PC-3 (cell line): ENCODE data around the gene BCKDHA. TPM values are rescaled to one million over a fixed set of nuclear protein-coding genes. Genes with fewer than 3 reads are reported as not detected.

ENCODE experiments used
- ATAC-seq: fragments of 200-7000 bp; cut with Tn5 transposase; 2 replicates; pipeline ENCODE4 v1.9.1; 2020; ENCODE audit warnings: mild to moderate bottlenecking, moderate library complexity
- BruUV-seq: library from RNA; stranded (reverse); fragments of 400-500 nt; replicated peaks from 2 replicates; lab custom pipeline; 2021; lab: Mats Ljungman, UMichigan
- CTCF ChIA-PET: fragments of 300-600 bp; sonication (Branson Sonifier 250); formaldehyde crosslinking; loops from one replicate; lab custom pipeline; 2022; ENCODE audit warnings: antibody characterized with exemption; lab: Charles Lee
- POLR2A ChIA-PET: fragments of 300-600 bp; sonication (Branson Sonifier 250); formaldehyde crosslinking; loops from one replicate; lab custom pipeline; 2022; ENCODE audit warnings: antibody characterized with exemption; ENCODE audit not compliant: unreplicated experiment; lab: Charles Lee
- DNase-seq: peaks from one replicate; pipeline ENCODE4 v3.0.0-alpha.2; 2015
- H2AFZ ChIP-seq: fragments of 300-600 bp; sonication (generic); 2 replicates; pipeline ENCODE4 v1.6.0; 2016; ENCODE audit warnings: antibody characterized with exemption, low read length
- H3F3A ChIP-seq: fragments of 300-600 bp; sonication (generic); one replicate; pipeline ENCODE4 v1.6.0; 2017; ENCODE audit warnings: antibody characterized with exemption, low read length, control low read depth, mild to moderate bottlenecking; ENCODE audit not compliant: unreplicated experiment
- H3K27ac ChIP-seq: fragments of 300-600 bp; sonication (generic); 2 replicates; pipeline ENCODE4 v1.5.1; 2016; ENCODE audit warnings: mild to moderate bottlenecking, low read length
- H3K27me3 ChIP-seq: fragments of 300-600 bp; sonication (generic); 2 replicates; pipeline ENCODE4 v1.6.1; 2016; ENCODE audit warnings: low read length, mixed read lengths
- H3K36me3 ChIP-seq: fragments of 300-600 bp; sonication (generic); 2 replicates; pipeline ENCODE4 v1.6.1; 2016; ENCODE audit warnings: low read depth, mixed run types, low read length, mixed read lengths
- H3K4me1 ChIP-seq: fragments of 300-600 bp; sonication (generic); 2 replicates; pipeline ENCODE4 v1.5.1; 2016; ENCODE audit warnings: low read length; ENCODE audit not compliant: insufficient read depth
- H3K4me2 ChIP-seq: fragments of 300-600 bp; sonication (generic); 2 replicates; pipeline ENCODE4 v1.6.0; 2016; ENCODE audit warnings: low read length
- H3K4me3 ChIP-seq: fragments of 300-600 bp; sonication (generic); 2 replicates; pipeline ENCODE4 v1.5.1; 2016; ENCODE audit warnings: mild to moderate bottlenecking, low read length, mixed read lengths
- H3K79me2 ChIP-seq: fragments of 300-600 bp; sonication (generic); 2 replicates; pipeline ENCODE4 v1.6.1; 2017; ENCODE audit warnings: low read length, mixed read lengths
- H3K9ac ChIP-seq: fragments of 300-600 bp; sonication (generic); 2 replicates; pipeline ENCODE4 v1.6.0; 2016; ENCODE audit warnings: mild to moderate bottlenecking, low read length
- H3K9me2 ChIP-seq: fragments of 300-600 bp; sonication (generic); replicated peaks from 2 replicates; pipeline ENCODE4 v1.6.1; 2016; ENCODE audit warnings: mixed run types, low read length, mixed read lengths
- H3K9me3 ChIP-seq: fragments of 300-600 bp; sonication (generic); 2 replicates; pipeline ENCODE4 v1.6.1; 2016; ENCODE audit warnings: low read length, mixed read lengths
- H4K20me1 ChIP-seq: fragments of 300-600 bp; sonication (generic); 2 replicates; pipeline ENCODE4 v1.6.1; 2016; ENCODE audit warnings: low read length, mixed read lengths
- EZH2 ChIP-seq: fragments of 300-600 bp; sonication (generic); IDR thresholded peaks from one replicate; pipeline ENCODE4 v1.6.1; 2017; ENCODE audit warnings: antibody characterized with exemption, mild to moderate bottlenecking, low read length; ENCODE audit not compliant: unreplicated experiment
- EZH2phosphoT487 ChIP-seq: fragments of 300-600 bp; sonication (generic); IDR thresholded peaks from 2 replicates; pipeline ENCODE4 v1.6.1; 2018; ENCODE audit warnings: mild to moderate bottlenecking, antibody characterized with exemption, low read length, borderline replicate concordance
- intact Hi-C: fragments of 100-400 bp; cut with micrococcal nuclease; formaldehyde crosslinking; loops from 2 replicates; pipeline ENCODE4 v1.9.0; 2023
- total RNA-seq: library from RNA; depleted of rRNA; stranded (reverse); fragments of >200 nt; gene quantifications from 2 replicates; pipeline ENCODE4 v1.2.3, GENCODE V29; 2014
- TF ChIP-seq, protein P1 (sequence below): fragments of 300-600 bp; sonication (generic); conservative IDR thresholded peaks from 2 replicates; pipeline ENCODE4 v1.5.1; 2017; ENCODE audit warnings: antibody characterized with exemption, low read depth, mild to moderate bottlenecking, low read length

BCKDHA gene
- total RNA-seq, 1 experiment from 2014 or later, result 49.2 TPM

DNA sequence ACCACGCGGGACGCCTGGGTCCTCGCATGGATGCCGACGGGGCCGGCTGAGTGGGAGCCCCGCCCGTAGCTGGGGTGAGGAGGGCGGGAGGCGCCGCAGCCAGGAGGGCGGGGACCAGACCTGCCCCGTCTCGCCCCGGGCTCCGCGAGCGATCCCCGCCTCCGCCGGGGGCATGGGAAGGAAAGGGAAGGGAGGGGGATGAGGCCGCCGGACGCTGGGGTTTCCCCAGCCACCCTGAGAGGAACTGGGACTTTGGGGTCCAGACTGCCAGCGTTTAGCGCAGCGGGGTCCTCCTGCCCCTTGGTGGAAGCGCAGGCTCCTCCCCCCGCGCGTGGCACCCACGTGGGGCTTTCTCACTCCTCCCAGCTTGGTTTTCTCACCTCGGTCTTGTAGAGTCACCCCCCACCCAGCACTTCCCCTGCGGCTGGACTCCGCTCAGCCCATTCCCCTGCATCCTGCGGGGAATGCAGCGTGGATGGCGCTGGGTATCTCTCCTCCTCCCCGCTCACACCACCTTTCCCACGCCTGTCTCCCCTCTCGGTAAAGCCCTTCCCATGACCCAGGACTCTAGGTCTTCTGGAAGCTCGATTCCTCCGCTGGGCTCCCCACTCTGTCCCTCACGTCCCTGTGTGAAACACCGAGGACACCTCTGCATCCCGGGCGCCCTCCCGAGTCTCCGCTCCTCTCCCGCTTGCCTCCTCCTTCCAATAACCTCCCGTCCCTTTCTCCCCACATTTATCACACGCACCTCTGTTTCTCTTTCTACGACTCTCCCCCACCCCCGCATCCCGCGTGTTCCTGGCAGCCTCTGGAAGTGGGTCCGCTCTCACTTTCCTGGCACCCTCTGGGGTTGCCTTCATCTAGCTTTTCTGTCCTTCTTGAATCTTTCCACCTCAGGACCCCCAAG is 46.0 kb upstream of the BCKDHA start:
- CTCF ChIA-PET, result interaction anchor here (1.3 to 1.5 kb wide), 2 partner anchors 30 to 41 kb away, joined by 3 to 6 read pairs; partner anchors contain the start of gene CCDC97

DNA sequence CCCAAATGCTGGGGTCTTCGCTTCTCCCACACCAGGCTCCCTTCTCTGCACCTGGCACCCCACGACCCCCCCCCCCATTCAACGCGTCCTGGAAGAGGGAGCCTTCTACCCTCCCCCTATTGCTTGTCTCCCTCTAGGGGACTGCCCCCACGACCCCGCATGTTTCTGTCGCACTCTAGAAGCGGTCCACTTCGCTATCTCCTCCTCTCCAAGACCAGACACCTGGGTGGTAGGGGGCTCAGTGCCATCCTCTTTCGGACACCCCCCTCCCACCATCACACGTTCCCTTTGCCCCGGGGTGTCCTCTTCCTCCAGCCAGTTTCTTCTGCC is 45.4 kb upstream of the BCKDHA start:
- 0 out of 2 replicates have a peak, but pooled peaks cover 4% of the 10 kb centered on the region for H3K4me1 ChIP-seq
- no peaks in the 10 kb centered on the region for H3K9me3 ChIP-seq
- peak overlapping the region; percentile 69 for H2AFZ ChIP-seq
- ATAC-seq (no peak), DNase-seq (no peak)
- no peaks in the 10 kb centered on the region for H3F3A ChIP-seq
- CTCF ChIA-PET, result interaction anchor here (1.3 to 1.5 kb wide), 3 partner anchors 30 to 57 kb away, joined by 3 to 6 read pairs (median 5); partner anchors contain the start of gene CCDC97
- H4K20me1 ChIP-seq, result no peaks in the 10 kb centered on the region
- H3K27ac ChIP-seq, result no peak overlapping the region
- peaks cover 40% of the 10 kb centered on the region for H3K79me2 ChIP-seq
- H3K9me2 ChIP-seq, result no peaks in the 10 kb centered on the region
- H3K27me3 ChIP-seq, result no peaks in the 10 kb centered on the region
- peak overlapping the region; percentile 94 for H3K4me2 ChIP-seq
- BruUV-seq, result no TSS peak
- no peaks in the 10 kb centered on the region for H3K36me3 ChIP-seq
- POLR2A ChIA-PET, result no interaction called here
- H3K9ac ChIP-seq, result peak overlapping the region; percentile 74
- peak overlapping the region; percentile 86 for H3K4me3 ChIP-seq
- intact Hi-C loops, result no loop called here
- TF ChIP-seq EZH2phosphoT487 (no peak), EZH2 (no peak)
- TF ChIP-seq, protein P1, sequence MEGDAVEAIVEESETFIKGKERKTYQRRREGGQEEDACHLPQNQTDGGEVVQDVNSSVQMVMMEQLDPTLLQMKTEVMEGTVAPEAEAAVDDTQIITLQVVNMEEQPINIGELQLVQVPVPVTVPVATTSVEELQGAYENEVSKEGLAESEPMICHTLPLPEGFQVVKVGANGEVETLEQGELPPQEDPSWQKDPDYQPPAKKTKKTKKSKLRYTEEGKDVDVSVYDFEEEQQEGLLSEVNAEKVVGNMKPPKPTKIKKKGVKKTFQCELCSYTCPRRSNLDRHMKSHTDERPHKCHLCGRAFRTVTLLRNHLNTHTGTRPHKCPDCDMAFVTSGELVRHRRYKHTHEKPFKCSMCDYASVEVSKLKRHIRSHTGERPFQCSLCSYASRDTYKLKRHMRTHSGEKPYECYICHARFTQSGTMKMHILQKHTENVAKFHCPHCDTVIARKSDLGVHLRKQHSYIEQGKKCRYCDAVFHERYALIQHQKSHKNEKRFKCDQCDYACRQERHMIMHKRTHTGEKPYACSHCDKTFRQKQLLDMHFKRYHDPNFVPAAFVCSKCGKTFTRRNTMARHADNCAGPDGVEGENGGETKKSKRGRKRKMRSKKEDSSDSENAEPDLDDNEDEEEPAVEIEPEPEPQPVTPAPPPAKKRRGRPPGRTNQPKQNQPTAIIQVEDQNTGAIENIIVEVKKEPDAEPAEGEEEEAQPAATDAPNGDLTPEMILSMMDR, result no peak

More for the DNA sequence above, 46.0 kb upstream of the BCKDHA start:
- Histone ChIP-seq H3K27me3 (no peaks in the 10 kb centered on the region), H3K79me2 (peaks cover 40% of the 10 kb centered on the region), H3K4me1 (0 out of 2 replicates have a peak, but pooled peaks cover 4% of the 10 kb centered on the region), H2AFZ (peak overlapping the region; percentile 69), H3K9me3 (no peaks in the 10 kb centered on the region), H3K9me2 (no peaks in the 10 kb centered on the region), H4K20me1 (no peaks in the 10 kb centered on the region), H3K4me3 (peak overlapping the region; percentile 86), H3K4me2 (peak overlapping the region; percentile 94), H3F3A (no peaks in the 10 kb centered on the region), H3K9ac (peak overlapping the region; percentile 74), H3K36me3 (no peaks in the 10 kb centered on the region), H3K27ac (no peak overlapping the region)
- intact Hi-C loops, result loop anchor here (2.0 kb wide), 1 partner anchor 25 kb away; no protein-coding TSS in a partner anchor
- no TSS peak for BruUV-seq
- ATAC-seq, result peak; percentile 43
- TF ChIP-seq EZH2, result no peak
- POLR2A ChIA-PET, result interaction anchor here (0.6 kb wide), 1 partner anchor 46 kb away, joined by 3 read pairs; no protein-coding TSS in a partner anchor
- DNase-seq, result peak; percentile 35

DNA sequence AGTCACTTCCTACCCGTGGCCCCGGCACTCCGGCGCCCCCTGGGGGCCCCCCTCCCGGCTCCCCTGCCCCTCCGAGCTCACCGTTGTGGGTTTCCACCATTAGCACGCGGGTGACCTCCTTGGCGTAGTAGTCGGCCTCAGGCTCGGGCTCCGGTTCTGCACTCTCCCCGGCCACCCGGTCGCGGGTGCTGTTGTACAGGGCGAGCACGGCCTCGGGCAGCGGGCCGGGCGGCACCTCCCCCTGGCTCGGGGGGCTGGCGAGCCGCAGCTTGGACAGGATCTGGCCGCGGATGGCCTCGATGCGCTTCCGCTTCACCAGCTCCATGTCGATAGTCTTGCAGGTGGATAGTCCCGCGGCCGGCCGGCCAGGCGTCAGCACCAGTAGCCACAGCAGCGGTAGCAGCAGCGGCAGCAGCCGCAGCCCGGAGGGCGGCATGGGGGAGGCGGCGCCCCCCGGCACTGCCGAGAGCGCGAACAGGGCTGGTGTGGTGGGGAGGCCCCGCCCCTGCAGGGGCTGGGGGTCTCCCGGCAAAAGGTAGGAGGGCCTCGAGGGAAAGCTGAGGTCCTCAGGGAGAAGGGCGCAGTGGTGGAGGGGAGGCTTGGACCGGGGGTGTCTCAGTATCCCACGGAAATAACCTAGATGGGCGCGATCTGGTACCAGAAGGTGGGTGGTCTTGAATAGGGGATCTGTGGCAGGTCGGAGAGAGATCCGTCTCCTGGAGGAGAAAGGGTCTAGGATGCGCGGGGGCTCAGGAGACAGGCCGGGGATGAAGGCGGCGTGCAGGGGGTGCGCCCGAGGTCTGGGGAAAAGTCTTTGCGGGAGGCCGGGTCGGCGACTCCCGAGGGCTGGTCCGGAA is 44.8 kb upstream of the BCKDHA start:
- peak; percentile 49 for DNase-seq
- no TSS peak for BruUV-seq
- ATAC-seq, result peak; percentile 40
- peak overlapping the region; percentile 69 for H2AFZ ChIP-seq
- H3K79me2 ChIP-seq, result peaks cover 40% of the 10 kb centered on the region
- 0 out of 2 replicates have a peak, but pooled peaks cover 4% of the 10 kb centered on the region for H3K4me1 ChIP-seq
- TF ChIP-seq, protein P1, result peak; percentile 59
- TF ChIP-seq EZH2phosphoT487, result no peak
- no peaks in the 10 kb centered on the region for H4K20me1 ChIP-seq
- no peaks in the 10 kb centered on the region for H3K27me3 ChIP-seq
- ChIA-PET POLR2A (no interaction called here), CTCF (interaction anchor here (1.0 to 1.5 kb wide), 4 partner anchors 11 to 56 kb away, joined by 3 to 6 read pairs (median 4); partner anchors contain the start of genes B9D2 and CCDC97)
- H3K9me3 ChIP-seq, result no peaks in the 10 kb centered on the region
- no peak overlapping the region for H3K27ac ChIP-seq
- H3K36me3 ChIP-seq, result no peaks in the 10 kb centered on the region
- H3K4me3 ChIP-seq, result peak overlapping the region; percentile 86
- H3K9me2 ChIP-seq, result no peaks in the 10 kb centered on the region
- peak overlapping the region; percentile 94 for H3K4me2 ChIP-seq
- intact Hi-C loops, result no loop called here
- peak overlapping the region; percentile 74 for H3K9ac ChIP-seq
- no peaks in the 10 kb centered on the region for H3F3A ChIP-seq
